Uterus (tissue), 2 donors: ENCODE measurements around the gene SH2D3C.

ENCODE experiments used
- POLR2A ChIP-seq, 2 donors: fragments of 450-650 bp; IDR thresholded peaks; one replicate each; pipeline ENCODE4 v1.6.1; 2016; ENCODE audit warnings: antibody characterized with exemption in 2 of 2, mild to moderate bottlenecking in 1 of 2, moderate library complexity in 1 of 2
- TF ChIP-seq, protein P1 (sequence below), 4 experiments: fragments of 200-600 bp in 2 of 4; fragments of 450-650 bp in 2 of 4; sonication (generic) in 2 of 4; IDR thresholded peaks; one replicate each; pipeline ENCODE4 v1.5.1; 2016 to 2019; ENCODE audit warnings: antibody characterized with exemption in 4 of 4, mild to moderate bottlenecking in 2 of 4, moderate library complexity in 1 of 4

GRCh38 chr9:127721391-127721821 is 57.1 kb downstream of the SH2D3C start:
- TF ChIP-seq, protein P1, sequence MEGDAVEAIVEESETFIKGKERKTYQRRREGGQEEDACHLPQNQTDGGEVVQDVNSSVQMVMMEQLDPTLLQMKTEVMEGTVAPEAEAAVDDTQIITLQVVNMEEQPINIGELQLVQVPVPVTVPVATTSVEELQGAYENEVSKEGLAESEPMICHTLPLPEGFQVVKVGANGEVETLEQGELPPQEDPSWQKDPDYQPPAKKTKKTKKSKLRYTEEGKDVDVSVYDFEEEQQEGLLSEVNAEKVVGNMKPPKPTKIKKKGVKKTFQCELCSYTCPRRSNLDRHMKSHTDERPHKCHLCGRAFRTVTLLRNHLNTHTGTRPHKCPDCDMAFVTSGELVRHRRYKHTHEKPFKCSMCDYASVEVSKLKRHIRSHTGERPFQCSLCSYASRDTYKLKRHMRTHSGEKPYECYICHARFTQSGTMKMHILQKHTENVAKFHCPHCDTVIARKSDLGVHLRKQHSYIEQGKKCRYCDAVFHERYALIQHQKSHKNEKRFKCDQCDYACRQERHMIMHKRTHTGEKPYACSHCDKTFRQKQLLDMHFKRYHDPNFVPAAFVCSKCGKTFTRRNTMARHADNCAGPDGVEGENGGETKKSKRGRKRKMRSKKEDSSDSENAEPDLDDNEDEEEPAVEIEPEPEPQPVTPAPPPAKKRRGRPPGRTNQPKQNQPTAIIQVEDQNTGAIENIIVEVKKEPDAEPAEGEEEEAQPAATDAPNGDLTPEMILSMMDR (IDR thresholded peaks at IDR 0.05), result no peak
- TF ChIP-seq POLR2A (IDR thresholded peaks at IDR 0.05), result no peak
